PC-9 (cell line): ENCODE data around the gene PCDHGA1.

Source experiments
- CTCF ChIP-seq: fragments of 200-600 bp; sonication (generic); conservative IDR thresholded peaks from 2 replicates; pipeline ENCODE4 v1.6.1; 2017; ENCODE audit warnings: mixed run types, antibody characterized with exemption, mild to moderate bottlenecking, moderate library complexity
- EZH2 ChIP-seq: fragments of 200-600 bp; sonication (generic); IDR thresholded peaks from 2 replicates; pipeline ENCODE4 v1.8.0; 2017; ENCODE audit warnings: antibody characterized with exemption, low read depth

GRCh38 chr5:141529002-141529401 is 198.7 kb downstream of the PCDHGA1 start:
- TF ChIP-seq CTCF (no peak), EZH2 (no peak)
